ENCODE data around the gene GSTA3. TPM values are rescaled to one million over a fixed set of nuclear protein-coding genes. Genes with fewer than 3 reads are reported as not detected.
"Not testable (repeated sequence)": the region's sequence is repeated elsewhere in the genome, so short reads cannot be mapped to it uniquely, and the experiment has no call there.

Gene GSTA3
- total RNA-seq, 1 donor from 2014 or later, result not detected

DNA sequence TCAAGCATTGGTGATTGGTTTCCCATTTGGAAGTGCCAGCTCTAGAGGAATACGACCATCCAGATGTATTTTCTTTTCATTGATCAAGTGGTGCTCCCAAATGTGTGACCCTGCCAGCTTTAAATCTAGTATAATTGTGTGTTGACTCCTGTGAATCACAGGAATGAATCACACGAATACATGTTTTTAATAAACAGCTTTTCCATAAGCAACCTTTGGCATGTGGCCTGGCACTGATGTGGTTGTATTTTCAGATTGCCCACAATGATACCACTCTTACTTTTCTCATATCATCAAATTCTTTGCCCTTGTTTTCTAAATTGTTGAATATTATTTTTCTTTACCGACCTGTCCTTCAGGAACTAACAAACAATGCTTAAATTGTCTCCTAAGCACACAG is 367 bp downstream of the GSTA3 start:
- TF ChIP-seq, protein P1, sequence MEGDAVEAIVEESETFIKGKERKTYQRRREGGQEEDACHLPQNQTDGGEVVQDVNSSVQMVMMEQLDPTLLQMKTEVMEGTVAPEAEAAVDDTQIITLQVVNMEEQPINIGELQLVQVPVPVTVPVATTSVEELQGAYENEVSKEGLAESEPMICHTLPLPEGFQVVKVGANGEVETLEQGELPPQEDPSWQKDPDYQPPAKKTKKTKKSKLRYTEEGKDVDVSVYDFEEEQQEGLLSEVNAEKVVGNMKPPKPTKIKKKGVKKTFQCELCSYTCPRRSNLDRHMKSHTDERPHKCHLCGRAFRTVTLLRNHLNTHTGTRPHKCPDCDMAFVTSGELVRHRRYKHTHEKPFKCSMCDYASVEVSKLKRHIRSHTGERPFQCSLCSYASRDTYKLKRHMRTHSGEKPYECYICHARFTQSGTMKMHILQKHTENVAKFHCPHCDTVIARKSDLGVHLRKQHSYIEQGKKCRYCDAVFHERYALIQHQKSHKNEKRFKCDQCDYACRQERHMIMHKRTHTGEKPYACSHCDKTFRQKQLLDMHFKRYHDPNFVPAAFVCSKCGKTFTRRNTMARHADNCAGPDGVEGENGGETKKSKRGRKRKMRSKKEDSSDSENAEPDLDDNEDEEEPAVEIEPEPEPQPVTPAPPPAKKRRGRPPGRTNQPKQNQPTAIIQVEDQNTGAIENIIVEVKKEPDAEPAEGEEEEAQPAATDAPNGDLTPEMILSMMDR (conservative IDR thresholded peaks at IDR 0.05; ENCODE audit: low read depth, low read length), result no peak
- no peak for DNase-seq (ENCODE audit: low read depth)
- H3K4me3 ChIP-seq (ENCODE audit: low read depth, low read length), result no peak overlapping the region

DNA sequence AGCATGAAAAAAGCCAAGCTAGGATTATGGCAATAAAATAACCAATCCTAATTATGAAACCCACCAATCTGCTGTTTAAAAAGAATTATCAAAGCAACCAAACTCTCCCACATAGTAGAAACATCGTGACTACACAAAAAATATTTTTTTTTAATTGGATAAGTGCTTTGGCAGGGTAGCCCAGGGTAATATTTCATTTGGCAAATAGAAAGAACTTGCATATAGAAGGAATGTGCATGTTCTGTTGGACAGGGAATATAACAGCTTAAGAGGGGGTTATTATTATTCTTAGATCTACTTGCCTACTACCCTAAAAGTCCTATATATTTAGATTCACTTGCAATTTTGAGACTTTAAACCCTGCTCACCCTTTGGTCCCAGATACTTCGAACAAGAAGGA is 972 bp downstream of the GSTA3 start:
- DNase-seq (ENCODE audit: low read depth), result no peak
- no peak overlapping the region for H3K4me3 ChIP-seq (ENCODE audit: low read depth, low read length)
- TF ChIP-seq, protein P1 (conservative IDR thresholded peaks at IDR 0.05; ENCODE audit: low read depth, low read length), result no peak

DNA sequence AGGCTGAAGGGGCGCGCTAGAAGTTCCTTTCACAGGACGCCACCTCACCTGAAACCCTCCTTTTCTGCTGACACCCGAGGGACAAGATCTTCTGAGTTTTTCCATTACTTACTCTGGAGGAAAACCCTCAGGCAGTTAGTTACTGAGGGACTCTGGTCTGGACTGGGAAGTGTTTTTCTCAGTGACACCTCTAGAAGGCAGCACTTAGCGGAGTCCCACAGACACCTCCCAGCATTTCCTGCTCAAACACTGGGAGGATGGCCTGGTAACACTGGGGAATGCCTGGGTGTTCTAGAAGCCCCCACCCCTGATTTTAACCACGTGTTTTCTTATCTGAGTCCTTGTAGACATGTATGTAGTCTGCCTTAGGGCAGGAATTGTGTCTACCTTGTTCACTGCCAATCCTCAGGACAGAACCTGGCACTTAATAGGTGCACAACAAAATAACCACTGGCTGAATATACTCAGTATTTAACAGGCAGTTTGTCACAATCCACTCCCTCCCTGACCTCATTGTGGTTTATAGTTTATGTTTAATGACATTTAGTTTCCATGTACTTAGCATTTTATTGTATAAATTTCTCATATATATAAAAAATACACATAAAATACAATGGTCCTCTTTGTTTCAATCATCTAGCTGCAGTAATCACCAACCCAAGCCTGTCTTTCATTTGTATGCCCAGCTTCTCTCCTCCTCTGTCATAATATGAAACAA is 4.8 kb downstream of the GSTA3 start:
- TF ChIP-seq, protein P1 (conservative IDR thresholded peaks at IDR 0.05; ENCODE audit: low read depth, low read length), result peak; percentile 42
- H3K4me3 ChIP-seq (ENCODE audit: low read depth, low read length), result no peak overlapping the region
- DNase-seq (ENCODE audit: low read depth), result no peak

DNA sequence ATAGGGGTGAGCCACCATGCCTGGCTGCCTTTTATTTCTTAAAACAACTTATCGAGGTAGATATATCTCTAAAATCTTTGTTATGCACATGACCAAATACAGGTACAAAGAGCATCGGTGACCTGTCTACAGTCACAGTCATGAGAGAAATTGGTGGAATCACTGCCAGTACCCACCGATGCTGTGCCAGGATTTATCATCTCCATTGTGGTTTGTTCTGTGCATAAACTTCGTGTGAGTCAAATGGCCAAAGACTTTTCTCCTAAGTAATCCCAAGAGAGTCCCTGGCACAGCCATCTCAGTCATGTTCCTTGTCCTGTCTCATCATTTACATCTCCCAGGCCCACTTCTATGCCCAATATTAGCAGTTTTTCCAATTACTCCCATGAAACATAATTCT is 9.0 kb downstream of the GSTA3 start:
- DNase-seq (ENCODE audit: low read depth), result no peak
- H3K4me3 ChIP-seq (ENCODE audit: low read depth, low read length), result no peak overlapping the region
- TF ChIP-seq, protein P1 (conservative IDR thresholded peaks at IDR 0.05; ENCODE audit: low read depth, low read length), result no peak

DNA sequence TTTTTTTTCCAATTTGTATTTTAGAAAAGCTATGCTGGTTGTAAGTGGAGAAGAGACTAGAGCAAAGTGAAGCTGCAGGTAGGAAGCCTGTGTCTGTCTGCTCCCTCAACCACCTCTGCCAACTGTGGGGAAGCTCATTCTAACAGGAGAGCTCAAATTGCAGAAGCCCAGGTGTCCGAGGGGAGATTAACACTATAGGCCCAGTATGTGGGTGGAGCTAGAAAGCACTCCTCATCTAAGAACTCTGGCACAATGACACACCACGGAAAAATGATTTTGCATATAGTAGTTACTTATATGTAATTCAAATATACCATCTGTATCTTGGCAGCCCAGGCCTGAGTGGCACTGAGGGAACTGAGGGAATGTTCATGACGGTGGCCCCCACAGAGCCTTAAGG is 13.7 kb downstream of the GSTA3 start:
- H3K4me3 ChIP-seq (ENCODE audit: low read depth, low read length); DNase-seq (ENCODE audit: low read depth): not testable (repeated sequence)

DNA sequence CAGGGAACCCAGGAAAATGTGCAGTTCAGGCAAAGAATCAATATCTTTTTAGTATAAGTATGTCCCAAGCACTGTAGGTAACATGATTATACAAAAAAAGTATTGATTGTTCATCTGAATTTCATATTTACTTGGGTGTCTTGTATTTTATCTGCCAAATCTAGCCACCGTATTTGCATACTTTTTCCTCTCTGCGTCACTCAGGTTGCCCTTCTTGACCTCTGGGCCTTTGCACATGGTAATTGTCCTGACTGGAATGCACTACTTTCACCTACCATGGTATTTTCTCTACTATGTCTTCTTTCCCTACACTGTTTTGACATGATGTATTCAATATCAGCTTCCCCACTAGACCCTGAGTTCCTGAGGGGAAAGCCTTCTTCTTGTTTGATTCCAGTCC is 15.2 kb downstream of the GSTA3 start:
- TF ChIP-seq, protein P1 (conservative IDR thresholded peaks at IDR 0.05; ENCODE audit: low read depth, low read length), result no peak
- no peak overlapping the region for H3K4me3 ChIP-seq (ENCODE audit: low read depth, low read length)
- no peak for DNase-seq (ENCODE audit: low read depth)

DNA sequence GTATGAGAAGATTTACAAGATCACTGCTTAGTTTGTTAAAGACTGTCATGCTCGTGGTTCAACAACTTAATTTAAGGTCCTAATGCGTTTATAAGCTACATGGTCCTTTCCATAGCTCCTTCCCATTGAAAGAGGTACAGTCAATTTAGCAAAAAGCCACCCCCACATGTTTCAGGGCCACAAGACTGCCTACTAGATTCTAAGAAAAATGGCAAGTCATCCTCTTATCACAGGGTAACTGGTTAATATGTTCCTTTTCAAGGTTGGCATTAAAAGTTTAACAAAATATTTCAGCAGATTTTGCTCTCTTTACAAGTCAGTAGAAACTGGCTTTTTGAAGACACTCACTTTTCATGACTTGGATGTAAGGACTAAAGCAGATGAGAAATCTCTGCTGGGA is 15.7 kb downstream of the GSTA3 start:
- H3K4me3 ChIP-seq (ENCODE audit: low read depth, low read length), result no peak overlapping the region
- TF ChIP-seq, protein P1 (conservative IDR thresholded peaks at IDR 0.05; ENCODE audit: low read depth, low read length), result no peak
- no peak for DNase-seq (ENCODE audit: low read depth)

All from epithelial cell of proximal tubule (primary cell).